IPS-18c (cell line): ENCODE measurements around the gene KIAA1671.
"Not testable (repeated sequence)": the region's sequence is repeated elsewhere in the genome, so short reads cannot be mapped to it uniquely, and the experiment has no call there.

Source experiments
- H3K4me3 ChIP-seq: 2 replicates; pipeline ENCODE4 v1.7.0; 2013; ENCODE audit warnings: low read depth, mild to moderate bottlenecking, low read length, moderate library complexity; ENCODE audit not compliant: insufficient read depth
- H3K9me3 ChIP-seq: one replicate; pipeline ENCODE4 v1.6.1; 2013; ENCODE audit warnings: mild to moderate bottlenecking, low read length, moderate library complexity; ENCODE audit not compliant: control insufficient read depth, insufficient read depth

KIAA1671 gene

DNA sequence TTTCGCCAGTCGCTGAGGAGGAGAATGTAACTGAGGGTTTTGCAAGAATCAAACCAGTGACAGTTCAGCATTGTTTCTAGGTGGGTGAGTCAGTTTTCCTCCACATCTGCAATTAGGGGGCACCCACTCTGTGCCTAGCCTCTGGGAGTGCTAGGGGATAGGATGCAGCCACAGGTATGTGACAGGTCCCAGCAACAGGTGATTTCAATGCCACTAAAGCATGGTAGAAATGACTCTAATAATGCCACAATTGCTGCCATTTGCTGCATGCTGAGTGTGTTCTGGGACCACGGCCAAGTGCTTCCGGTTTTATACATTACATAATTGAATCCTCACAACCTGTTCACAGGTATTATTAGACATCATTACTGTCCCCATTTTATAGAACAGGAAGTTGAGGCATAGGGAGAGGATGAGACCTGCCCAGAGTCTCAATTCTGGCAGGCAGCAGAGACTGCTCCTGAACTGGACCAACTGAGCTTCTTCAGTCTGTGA is 267.5 kb downstream of the KIAA1671 start:
- H3K9me3 ChIP-seq: no peaks in the 10 kb centered on the region
- no peak overlapping the region for H3K4me3 ChIP-seq

DNA sequence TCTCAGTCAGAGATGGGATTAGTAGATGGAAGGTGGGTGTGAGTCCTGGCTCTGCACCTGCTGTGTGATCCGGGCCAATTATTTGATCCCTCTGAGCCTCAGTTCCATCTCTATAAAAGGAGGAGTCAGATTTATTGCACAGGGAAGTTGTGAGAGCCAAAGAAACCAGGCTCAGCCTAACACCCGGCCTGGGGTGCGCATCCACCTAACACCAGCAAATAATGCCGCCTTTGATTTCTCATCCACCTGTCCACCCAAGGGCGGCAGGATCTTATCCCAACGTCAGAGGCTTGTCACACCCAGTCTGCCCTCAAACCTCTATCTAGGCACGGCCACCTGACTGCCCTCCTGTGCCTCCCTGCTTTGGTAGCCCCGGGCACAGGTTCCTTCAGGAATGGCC is 269.3 kb downstream of the KIAA1671 start:
- H3K4me3 ChIP-seq: no peak overlapping the region
- H3K9me3 ChIP-seq: no peaks in the 10 kb centered on the region

DNA sequence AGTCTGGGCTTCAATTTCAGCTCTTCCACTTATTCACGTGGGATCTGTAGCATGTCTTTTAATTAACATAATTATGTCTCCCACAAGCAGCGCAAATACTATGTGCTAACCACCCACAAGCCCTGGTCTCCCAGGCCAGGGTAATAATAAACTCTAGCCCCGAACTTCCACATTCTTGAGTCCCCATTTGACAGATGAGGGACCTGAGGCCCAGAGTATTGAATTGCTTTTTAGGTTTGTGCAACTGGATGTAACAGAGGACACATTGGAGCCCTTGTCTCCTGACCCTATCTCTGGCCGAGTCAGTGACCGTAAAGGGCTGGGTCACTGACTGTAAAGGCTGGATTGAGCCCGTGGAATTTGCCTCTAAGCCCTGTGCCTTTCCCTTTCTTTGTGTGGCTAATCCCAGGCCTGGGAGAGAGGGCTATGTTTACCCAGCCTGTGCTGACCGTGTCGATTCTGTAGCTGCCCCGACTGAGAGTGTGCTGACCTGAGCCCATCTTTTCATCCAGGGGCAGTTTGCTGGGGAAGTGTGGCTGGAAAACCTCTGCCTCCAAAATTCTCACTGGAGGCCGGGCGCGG is 270.8 kb downstream of the KIAA1671 start:
- no peak overlapping the region for H3K4me3 ChIP-seq
- H3K9me3 ChIP-seq: no peaks in the 10 kb centered on the region

DNA sequence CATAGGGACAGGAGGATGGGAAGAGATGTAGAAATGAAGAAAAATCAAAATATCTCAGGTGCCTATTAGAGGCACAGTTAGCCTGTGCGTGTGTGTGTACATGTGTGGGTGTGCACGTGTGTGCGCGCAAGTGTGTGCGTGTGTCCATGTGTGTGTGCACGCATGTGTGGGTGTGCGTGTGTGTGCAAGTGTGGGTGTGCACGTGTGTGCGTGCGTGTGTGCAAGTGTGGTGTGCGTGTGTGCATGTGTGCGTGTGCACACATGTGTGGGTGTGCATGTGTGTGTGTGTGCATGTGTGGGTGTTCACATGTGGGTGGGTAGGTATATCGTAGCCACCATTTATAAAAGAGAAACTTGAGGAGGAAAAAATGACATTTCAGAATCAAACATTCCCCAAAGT is 276.3 kb downstream of the KIAA1671 start:
- no peak overlapping the region for H3K4me3 ChIP-seq
- no peaks in the 10 kb centered on the region for H3K9me3 ChIP-seq

GRCh38 chr22:25230760-25231159 is 278.2 kb downstream of the KIAA1671 start:
- H3K9me3 ChIP-seq, H3K4me3 ChIP-seq: not testable (repeated sequence)

DNA sequence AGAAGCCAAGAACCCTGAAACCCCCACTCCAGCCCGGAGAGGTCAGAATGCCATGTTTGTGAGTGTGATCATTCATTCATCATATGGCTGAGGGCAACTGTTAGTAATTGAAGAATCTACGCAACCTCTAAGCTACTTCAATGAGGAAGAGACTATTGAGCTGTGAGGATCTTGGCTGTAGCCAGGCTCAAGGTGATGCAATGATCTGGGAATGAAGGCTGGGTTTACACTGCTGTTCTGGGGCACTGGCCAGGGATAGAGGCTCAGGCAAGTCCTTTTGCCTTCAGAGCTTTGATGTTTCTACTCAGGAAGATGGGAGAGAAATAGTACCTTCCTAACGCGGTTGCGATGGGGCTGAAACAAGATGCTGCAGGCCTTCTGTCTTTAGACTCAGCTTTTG is 279.8 kb downstream of the KIAA1671 start:
- Histone ChIP-seq H3K4me3 (no peak overlapping the region), H3K9me3 (no peaks in the 10 kb centered on the region)

DNA sequence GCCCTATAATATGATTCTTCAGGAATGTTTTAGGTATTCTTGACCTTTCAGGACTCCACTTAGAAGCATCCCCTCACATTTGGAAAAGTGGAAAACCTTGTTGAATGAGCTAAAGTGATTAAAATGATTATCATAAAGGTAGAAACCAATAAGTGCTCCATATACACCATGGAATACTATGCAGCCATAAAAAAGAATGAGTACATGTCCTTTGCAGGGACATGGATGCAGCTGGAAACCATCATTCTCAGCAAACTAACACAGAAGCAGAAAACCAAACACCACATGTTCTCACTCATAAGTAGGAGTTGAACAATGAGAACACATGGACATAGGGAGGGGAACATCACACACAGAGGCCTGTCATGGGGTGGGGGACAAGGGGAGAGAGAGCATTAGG is 281.2 kb downstream of the KIAA1671 start:
- not testable (repeated sequence) for H3K4me3 ChIP-seq, H3K9me3 ChIP-seq

DNA sequence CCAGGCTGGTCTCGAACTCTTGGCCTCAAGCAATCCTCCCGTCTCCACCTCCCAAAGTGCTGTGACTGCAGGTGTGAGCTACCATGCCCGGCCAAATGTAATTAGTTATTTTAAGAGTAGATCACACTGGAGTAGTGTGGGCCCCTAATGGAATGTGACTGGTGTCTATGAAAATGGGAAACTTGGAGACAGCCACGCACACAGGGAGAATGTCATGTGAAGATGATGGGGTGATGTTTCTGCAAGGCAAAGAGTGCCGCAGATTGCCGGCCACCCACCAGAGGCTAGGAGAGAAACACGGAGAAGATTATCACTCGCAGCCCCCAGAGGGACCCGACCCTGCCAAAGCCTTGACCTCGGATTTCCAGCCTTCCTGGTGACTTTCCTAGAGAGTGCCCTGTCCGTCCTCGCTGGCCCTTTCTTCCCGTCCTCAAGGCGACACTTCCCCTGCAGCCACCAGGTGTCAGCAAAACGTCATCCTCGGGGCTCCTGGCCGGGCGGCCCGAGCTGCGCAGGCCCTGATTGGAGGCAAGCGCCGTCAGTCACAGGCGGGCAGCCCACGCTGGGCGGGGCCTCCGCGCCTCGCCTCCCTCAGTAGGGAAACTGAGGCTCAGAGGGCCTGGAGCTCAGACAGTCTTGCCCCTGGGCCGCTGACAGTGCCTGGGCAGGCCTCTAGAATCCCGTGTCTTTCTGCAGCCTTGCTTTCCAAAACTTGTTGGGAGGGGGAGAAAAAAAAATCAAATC is 283.2 kb downstream of the KIAA1671 start:
- Histone ChIP-seq H3K9me3 (no peaks in the 10 kb centered on the region), H3K4me3 (no peak overlapping the region)

DNA sequence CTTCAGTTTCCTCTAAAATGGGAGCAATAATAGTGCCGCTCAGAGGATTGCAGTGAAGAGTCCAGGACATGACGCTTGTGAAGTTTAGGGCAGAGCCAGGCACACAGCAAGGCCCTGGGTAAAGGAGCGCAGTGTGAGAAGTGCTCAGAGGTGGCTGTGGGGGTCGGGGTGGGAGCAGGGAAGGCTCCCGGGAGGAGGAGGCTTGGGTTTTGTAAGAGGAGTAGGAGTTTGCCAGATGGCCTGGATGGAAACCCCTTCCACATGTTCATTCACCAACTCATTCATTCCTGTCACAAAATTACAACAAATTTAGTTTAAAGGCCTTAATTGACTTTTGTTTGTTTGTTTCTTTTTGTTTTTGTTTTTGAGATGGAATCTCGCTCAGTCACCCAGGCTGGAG is 283.9 kb downstream of the KIAA1671 start:
- Histone ChIP-seq H3K9me3 (no peaks in the 10 kb centered on the region), H3K4me3 (no peak overlapping the region)

- Histone ChIP-seq H3K4me3 (no peak overlapping the region), H3K9me3 (no peaks in the 10 kb centered on the region)
These were observed 285.0 kb downstream of the KIAA1671 start for GRCh38 chr22:25237503-25237902.

DNA sequence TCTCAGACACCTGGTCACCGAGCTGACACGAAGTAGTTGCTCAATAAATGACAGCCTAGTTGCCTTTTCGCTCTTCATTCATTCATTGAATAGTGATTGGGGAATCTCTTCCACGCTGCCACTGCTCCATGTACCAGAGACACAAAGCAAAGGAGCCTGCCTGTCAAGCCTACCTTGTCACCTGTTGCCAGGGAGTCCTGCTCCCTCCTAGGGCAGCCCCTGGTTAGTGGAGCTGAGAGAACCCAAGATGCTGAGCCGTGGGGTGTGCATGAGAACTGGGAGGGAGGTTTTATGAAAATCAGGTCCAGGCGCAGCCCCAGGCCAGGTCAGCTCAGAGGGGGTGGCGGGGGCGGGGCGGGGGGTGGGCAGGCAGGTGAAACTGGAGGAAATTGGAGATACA is 285.5 kb downstream of the KIAA1671 start:
- not testable (repeated sequence) for H3K4me3 ChIP-seq

More for the DNA sequence above, 285.5 kb downstream of the KIAA1671 start:
- H3K9me3 ChIP-seq: not testable (repeated sequence)
